ENCODE measurements around the gene ZNF709. TPM values are rescaled to one million over a fixed set of nuclear protein-coding genes. Genes with fewer than 3 reads are reported as not detected.
"Not testable (repeated sequence)": the region's sequence is repeated elsewhere in the genome, so short reads cannot be mapped to it uniquely, and the experiment has no call there.

The ZNF709 gene
- polyA plus RNA-seq, 3 donors, result 7.0 to 11.6 (median 8.3) TPM

DNA sequence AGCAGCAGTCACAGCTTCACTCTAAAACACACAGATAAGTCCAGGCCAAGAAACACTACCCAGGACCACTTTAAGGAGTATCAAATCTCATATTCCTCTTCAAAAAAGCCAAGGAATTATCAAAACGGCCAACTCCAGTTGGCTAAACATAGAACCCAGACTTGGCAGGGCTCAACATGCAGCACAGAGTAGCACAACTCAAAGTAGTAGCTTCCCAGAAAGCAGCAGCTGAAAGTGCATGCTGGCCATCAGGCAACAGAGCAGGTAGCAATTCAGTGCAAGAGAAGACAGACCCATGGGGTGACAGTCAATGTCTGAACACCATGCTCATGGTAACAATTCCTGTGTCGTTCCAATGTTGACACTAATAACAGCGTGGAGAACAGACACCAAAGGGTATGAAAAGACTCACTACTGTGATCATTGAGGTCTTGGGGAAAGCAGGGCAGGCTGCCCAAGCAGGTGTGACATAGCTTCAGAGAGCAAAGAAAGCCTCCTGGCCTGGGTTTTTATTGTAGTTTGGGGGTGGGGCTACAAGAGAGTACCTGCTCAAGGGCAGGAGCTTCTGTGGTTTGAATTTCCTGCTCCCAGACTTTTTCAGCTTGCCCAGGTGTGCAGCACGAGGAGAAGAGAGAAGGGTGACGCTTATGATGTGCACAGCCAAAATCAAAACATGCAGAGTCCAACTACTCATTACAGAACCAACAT lies 6.2 kb downstream of the ZNF709 start:
- DNase-seq (ENCODE audit: extremely low read depth in 1 of 11, low read depth in 9 of 11, low spot score in 4 of 11), result no peak

DNA sequence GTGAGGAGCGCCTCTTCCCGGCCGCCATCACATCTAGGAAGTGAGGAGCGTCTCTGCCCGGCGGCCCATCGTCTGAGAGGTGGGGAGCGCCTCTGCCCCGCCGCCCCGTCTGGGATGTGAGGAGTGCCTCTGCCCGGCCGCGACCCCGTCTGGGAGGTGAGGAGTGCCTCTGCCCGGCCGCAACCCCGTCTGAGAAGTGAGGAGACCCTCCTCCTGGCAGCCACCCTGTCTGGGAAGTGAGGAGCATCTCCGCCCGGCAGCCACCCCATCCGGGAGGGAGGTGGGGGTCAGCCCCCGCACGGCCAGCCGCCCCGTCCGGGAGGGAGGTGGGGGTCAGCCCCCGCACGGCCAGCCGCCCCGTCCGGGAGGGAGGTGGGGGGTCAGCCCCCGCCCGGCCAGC lies 17.0 kb downstream of the ZNF709 start:
- DNase-seq (ENCODE audit: extremely low read depth in 1 of 11, low read depth in 9 of 11, low spot score in 4 of 11), result not testable (repeated sequence)

DNA sequence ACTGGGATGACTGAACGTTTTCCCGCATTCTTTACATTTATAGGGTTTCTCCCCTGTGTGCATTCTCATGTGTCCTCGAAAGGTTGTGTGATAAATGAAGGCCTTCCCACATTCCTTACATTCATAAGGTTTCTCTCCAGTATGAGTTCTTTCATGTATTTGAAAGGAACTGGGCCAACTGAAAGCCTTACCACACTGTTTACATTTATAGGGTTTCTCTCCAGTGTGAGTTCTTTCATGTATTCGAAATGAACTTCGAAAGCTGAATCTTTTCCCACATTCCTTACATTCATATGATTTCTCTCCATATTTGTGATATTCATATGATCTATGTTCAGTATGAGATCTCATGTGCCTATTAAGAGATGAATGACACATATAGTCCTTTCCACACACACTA lies 19.4 kb downstream of the ZNF709 start:
- DNase-seq (ENCODE audit: extremely low read depth in 1 of 11, low read depth in 9 of 11, low spot score in 4 of 11), result no peak

DNA sequence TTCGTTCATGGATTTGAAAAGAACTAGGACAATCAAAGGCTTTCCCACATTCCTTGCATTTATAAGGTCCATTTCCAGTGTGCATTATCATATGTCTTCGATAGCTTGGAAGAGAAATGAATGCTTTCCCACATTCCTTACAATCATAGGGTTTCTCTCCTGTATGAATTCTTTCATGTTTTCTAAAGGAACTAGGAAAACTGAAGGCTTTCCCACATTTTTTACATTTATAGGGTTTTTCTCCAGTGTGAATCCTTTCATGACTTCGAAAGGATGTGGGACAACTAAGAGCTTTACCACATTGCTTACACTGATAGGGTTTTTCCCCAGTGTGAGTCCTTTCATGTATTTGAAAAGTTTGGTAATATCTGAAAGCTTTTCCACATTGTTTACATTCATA lies 19.8 kb downstream of the ZNF709 start:
- no peak for DNase-seq (ENCODE audit: extremely low read depth in 1 of 11, low read depth in 9 of 11, low spot score in 4 of 11)

DNA sequence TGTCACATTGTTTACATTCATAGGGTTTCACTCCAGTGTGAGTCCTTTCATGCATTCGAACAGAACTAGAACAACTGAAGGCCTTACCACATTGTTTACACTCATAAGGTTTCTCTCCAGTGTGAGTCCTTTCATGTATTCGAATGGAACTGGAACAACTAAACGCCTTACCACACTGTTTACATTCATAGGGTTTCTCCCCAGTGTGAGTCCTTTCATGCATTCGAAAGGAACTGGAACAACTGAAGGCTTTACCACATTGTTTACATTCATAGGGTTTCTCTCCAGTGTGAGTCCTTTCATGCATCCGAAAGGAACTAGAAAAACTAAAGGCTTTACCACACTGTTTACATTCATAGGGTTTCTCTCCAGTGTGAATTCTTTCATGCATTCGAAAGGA lies 20.5 kb downstream of the ZNF709 start:
- not testable (repeated sequence) for DNase-seq (ENCODE audit: extremely low read depth in 1 of 11, low read depth in 9 of 11, low spot score in 4 of 11)

DNA sequence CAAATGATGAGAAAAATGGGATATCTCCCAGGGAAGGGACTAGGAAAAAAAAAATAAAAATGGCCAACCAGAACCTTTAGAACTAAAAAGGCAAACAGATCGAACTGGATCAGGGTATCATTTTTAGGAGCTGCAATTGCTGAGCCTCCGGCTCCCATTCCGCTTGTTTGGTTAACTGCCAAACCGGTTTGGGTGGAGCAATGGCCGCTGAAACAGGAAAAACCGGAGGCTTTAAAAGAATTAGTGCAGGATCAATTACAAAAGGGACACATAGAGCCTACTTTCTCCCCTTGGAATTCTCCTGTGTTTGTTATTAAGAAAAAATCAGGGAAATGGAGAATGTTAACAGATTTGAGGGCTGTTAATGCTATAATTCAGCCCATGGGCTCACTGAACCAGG lies 31.1 kb downstream of the ZNF709 start:
- peak in 5 of 11 donors; percentile 6 to 24 (median 12) for DNase-seq (ENCODE audit: extremely low read depth in 1 of 11, low read depth in 9 of 11, low spot score in 4 of 11)

DNA sequence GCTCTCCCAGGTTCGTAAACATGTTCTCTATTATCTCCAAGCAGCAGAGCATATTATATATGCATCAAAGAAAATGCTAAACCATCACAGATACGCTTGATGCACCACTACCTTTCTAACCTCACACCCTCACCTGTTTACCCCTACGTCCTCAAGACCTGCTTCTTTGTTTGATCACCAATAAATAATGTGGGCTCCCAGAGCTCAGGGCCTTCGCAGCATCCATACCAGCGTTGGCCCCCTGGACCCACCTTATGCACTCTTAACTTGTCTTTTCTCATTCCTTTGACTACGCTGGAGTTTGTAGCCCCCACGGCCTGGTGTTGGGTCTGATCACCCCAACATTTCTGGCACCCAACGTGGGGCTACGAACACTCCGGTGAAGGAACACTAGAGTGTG lies 33.8 kb downstream of the ZNF709 start:
- DNase-seq (ENCODE audit: extremely low read depth in 1 of 11, low read depth in 9 of 11, low spot score in 4 of 11), result no peak

DNA sequence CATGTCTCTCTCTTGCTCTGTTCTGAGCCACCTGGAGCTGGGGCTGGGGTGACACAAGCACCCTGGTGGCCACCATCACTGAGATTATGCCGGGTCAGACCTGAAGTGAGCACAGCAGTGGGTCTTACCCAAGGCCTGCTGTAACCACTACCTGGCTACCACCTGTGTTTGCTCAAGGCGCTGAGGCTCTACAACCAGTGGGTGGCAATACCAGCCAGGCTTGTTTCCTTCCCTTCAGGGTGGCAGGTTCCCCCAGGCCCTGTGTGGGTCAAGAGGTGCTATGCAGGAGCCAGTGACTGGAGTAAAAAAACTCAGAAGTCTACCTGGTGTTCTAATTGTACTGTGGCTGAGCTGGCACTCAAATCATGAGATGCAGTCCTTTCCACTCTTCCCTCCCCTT lies 35.8 kb downstream of the ZNF709 start:
- DNase-seq (ENCODE audit: extremely low read depth in 1 of 11, low read depth in 9 of 11, low spot score in 4 of 11), result no peak

DNA sequence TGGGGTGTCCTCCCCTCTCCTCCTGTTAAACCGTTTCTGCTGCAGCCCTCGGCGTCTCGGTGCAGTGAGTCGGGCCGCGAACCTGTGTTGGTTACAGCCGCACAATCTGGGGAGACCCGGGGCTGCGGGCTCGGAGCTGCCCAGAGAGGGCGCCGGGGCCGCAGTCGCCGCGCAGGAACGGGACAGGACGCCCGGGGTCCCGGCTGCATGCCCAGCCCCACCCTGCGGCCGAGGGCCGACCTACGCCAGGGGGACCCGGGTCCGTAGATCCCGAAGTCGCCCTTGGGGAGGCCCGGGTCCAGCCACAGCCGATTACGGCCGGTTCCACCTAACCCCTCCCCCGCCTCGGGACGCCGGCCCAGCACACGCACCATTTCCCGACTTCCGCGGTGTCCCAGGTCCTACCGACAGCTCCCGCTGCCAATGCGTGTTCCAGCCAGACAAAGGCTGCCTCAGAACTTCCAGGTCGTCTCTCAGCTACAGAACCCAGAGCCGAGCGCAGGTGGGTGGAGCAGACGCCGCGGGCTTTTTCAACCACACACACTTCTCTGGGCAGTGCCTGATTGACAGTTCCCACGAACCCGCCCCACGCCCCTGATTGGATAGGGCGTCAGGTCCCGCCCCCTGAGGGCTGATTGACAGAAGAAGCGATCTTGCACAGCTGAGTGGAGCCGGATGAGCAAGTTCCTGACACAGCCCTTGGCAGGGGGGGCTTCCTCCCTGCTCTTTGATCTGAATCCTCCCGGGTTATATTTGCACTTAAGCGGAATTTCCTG lies 43.9 kb downstream of the ZNF709 start, which contains the start of gene ZNF443:
Gene ZNF443, minus strand, starts transcription at position 481 of the 776 bp plus-strand sequence. Its CDS starts 107 bp downstream, at position 374.
- DNase-seq (ENCODE audit: extremely low read depth in 1 of 11, low read depth in 9 of 11, low spot score in 4 of 11), result peak; percentile 91 to 98 (median 95)

DNA sequence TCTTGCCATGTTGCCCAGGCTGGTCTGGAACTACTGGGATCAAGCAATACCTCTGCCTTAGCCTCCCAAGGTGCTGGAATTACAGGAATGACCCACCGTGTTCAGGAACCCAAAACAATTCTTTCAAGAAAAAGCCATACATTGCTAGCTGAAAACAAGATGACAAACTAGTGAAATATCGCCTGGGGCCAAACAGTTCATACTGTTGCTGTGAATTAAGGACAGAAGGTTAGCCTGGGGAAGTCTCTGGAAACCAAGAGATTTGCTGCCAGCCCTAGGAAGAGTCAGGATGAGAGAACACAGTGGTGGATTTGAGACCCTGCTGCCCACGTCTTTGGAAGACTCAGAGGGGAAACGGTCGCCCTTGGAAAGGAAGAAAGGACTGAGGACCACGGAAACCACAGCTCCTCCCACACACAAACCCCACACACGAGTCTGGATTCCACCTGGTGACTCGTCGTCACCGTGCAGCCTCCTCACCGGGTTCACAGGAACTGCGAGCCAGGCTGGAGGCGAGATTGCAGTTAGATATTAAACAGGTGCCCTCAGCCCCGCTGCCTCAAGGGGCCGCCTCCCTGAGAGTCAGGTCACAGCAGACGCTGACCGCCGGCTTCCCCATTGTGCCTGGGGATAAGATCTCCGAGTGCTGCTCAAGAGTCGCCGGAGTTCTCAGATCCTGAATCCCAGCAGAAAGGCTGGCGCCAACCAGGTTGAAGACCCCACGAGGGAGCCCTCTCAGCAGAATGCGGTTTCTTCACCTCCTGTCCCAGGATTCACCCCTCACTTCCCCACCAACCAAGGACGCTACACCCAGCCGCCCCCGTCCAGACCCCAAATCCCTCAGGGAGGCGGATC lies 44.7 kb downstream of the ZNF709 start:
- peak in 6 of 11 donors; percentile 3 to 15 (median 9) for DNase-seq (ENCODE audit: extremely low read depth in 1 of 11, low read depth in 9 of 11, low spot score in 4 of 11)

DNA sequence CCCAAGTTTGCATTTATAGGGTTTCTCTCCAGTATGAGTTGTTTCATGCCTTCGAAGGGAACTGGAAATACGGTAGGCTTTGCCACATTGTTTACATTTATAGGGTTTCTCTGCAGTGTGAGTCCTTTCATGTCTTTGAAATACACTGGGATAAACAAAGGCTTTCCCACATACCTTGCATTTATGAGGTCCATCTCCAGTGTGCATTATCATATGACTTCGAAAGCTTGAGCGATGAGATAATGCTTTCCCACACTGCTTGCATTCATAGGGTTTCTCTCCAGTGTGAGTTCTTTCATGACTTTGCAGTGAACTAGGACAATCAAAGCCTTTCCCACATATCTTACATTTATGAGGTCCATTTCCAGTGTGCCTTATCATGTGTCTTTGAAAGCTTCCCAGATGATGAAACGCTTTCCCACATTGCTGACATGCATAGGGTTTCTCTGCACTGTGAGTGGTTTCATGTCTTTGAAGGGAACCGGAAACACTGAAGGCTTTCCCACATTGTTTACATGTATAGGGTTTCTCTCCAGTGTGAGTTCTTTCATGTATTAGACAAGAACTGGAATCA lies 53.8 kb downstream of the ZNF709 start:
- not testable (repeated sequence) for DNase-seq (ENCODE audit: extremely low read depth in 1 of 11, low read depth in 9 of 11, low spot score in 4 of 11)

DNA sequence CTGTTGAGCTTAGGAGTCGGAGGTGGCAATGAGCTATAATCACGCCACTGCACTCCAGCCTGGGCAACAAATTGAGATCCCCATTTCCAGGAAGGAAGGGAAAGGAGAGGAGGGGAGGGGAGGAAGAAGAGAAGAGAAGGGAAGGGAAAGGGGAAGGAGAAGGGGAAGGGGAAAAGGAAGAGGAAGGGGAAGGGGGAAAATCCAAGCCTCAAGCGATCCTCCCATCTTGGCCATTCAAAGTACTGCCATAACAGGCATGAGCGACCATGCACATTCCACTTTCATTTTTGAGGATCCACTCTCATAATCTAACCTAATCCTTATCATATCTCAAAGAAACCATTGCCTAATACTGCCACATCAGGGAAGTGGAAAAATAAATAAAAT lies 58.7 kb downstream of the ZNF709 start:
- no peak for DNase-seq (ENCODE audit: extremely low read depth in 1 of 11, low read depth in 9 of 11, low spot score in 4 of 11)

DNA sequence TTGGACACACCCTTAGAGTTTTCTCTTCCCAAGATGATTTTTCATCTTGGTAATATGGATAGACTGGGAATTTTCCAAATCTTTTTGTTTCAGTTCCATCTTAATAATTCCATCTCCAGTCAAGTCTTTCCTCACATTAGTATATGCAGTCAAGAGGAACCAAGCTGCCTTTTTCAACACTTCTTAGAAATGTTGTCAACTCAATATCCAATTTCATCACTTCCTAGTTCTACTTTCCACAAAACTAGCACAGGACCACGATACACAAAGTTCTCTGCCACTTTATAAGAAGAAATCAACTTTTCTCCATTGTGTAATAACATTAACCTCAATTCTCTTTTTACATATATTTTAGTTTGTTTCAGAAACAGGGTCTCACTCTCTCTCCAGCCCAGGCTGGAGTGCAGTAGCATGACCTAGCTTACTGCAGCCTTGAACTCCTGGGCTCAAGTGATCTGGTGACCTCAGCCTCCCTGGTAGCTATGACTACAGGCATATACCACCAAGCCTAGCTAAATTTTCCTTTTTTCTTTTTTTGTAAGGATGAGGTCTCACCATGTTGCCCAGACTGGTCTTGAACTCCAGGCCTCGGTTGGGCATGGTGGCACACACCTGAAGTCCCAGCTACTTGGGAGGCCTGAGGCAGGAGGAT lies 59.3 kb downstream of the ZNF709 start:
- DNase-seq (ENCODE audit: extremely low read depth in 1 of 11, low read depth in 9 of 11, low spot score in 4 of 11), result no peak

DNA sequence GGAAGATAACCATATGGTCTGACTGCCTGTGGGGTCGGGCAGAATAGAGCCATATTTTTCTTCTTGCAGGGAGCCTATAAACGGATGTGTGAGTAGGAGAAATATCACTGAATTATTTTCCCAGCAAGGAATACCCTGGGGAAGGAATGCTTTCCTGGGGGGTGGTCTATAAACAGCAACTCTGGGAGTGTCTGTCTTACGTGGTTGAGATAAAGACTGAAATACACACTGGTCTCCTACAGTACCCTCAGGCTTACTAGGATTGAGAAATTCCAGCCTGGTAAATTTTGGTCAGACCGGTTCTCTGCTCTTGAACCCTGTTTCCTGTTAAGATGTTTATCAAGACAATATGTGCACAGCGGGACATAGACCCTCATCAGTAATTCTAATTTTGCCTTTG lies 67.3 kb downstream of the ZNF709 start:
- not testable (repeated sequence) for DNase-seq (ENCODE audit: extremely low read depth in 1 of 11, low read depth in 9 of 11, low spot score in 4 of 11)

DNA sequence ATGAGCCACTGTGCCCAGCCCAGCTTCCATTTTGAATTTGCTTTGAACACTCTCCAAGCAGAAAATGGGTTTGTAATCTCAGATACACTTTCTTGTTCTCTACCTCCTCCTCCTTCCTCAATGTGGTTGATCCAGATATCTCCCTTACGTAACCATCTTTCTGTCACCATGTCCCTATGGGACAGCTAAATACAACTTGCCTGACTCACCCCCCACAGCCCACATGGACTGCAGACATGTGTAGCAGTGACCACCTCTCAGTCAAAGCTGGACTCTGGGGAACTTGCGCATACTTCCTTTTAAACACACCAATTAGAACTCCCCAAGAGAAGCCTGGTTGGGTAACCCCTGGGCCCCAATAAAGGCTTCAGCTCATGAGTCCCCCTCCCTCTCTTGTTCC lies 72.7 kb downstream of the ZNF709 start:
- no peak for DNase-seq (ENCODE audit: extremely low read depth in 1 of 11, low read depth in 9 of 11, low spot score in 4 of 11)
